DND-41 (cell line): ENCODE results near the gene MAPKAPK2.
A peak's percentile ranks its signal among the peaks of the same experiment; 100 is the strongest.

Source experiments
- ATAC-seq: fragments of 200-7000 bp; cut with Tn5 transposase; 3 replicates; pipeline ENCODE4 v1.9.1; 2021; ENCODE audit warnings: low read depth; ENCODE audit not compliant: insufficient read depth
- DNase-seq: peaks from one replicate; pipeline ENCODE4 v3.0.0-alpha.2; 2020
- H2AFZ ChIP-seq: 2 replicates; pipeline ENCODE4 v1.6.0; 2012; ENCODE audit warnings: low read depth, low read length
- H3K27ac ChIP-seq: 2 replicates; pipeline ENCODE4 v1.5.1; 2012; ENCODE audit warnings: low read length, inconsistent platforms
- H3K27me3 ChIP-seq: fragments of 200-600 bp; sonication (generic); 2 replicates; pipeline ENCODE4 v1.6.0; 2012; ENCODE audit warnings: low read length, mild to moderate bottlenecking, inconsistent platforms; ENCODE audit not compliant: insufficient read depth, poor library complexity
- H3K36me3 ChIP-seq: 2 replicates; pipeline ENCODE4 v1.5.1; 2012; ENCODE audit warnings: low read length, inconsistent platforms; ENCODE audit not compliant: insufficient read depth
- H3K4me1 ChIP-seq: 2 replicates; pipeline ENCODE4 v1.5.1; 2012; ENCODE audit warnings: mild to moderate bottlenecking, low read length; ENCODE audit not compliant: insufficient read depth
- H3K4me2 ChIP-seq: 2 replicates; pipeline ENCODE4 v1.6.0; 2012; ENCODE audit warnings: mild to moderate bottlenecking, moderate library complexity, low read length, inconsistent platforms; ENCODE audit not compliant: insufficient read depth
- H3K4me3 ChIP-seq, 2 experiments: fragments of 200-600 bp in 1 of 2; shearing (Covaris generic) in 1 of 2; 2 replicates each; pipeline ENCODE4 v1.5.1; 2012 to 2016; ENCODE audit warnings: inconsistent platforms in 2 of 2, low read length in 2 of 2, mild to moderate bottlenecking in 2 of 2, low read depth in 1 of 2, moderate library complexity in 1 of 2
- H3K79me2 ChIP-seq: 2 replicates; pipeline ENCODE4 v1.6.0; 2012; ENCODE audit warnings: low read length, inconsistent platforms; ENCODE audit not compliant: insufficient read depth
- H3K9ac ChIP-seq: 2 replicates; pipeline ENCODE4 v1.6.0; 2012; ENCODE audit warnings: low read depth, mild to moderate bottlenecking, inconsistent platforms, low read length, moderate library complexity
- H3K9me3 ChIP-seq: 2 replicates; pipeline ENCODE4 v1.5.1; 2012; ENCODE audit warnings: low read length, moderate library complexity, mild to moderate bottlenecking, inconsistent platforms; ENCODE audit not compliant: insufficient read depth, severe bottlenecking
- H4K20me1 ChIP-seq: 2 replicates; pipeline ENCODE4 v1.6.0; 2012; ENCODE audit warnings: low read length; ENCODE audit not compliant: insufficient read depth
- CTCF ChIP-seq: IDR thresholded peaks from 2 replicates; pipeline ENCODE4 v1.5.1; 2012; ENCODE audit warnings: borderline replicate concordance, low read length, moderate library complexity, mild to moderate bottlenecking; ENCODE audit not compliant: poor library complexity, severe bottlenecking; ENCODE audit errors: extremely low read depth
- EZH2 ChIP-seq: IDR thresholded peaks from 3 replicates; pipeline ENCODE4 v1.6.1; 2012; ENCODE audit warnings: borderline replicate concordance, low read depth, mild to moderate bottlenecking, moderate library complexity, low read length, inconsistent platforms; ENCODE audit not compliant: severe bottlenecking

MAPKAPK2 gene

GRCh38 chr1:206685334-206685768, 646 bp downstream of the MAPKAPK2 start:
- Histone ChIP-seq H3K79me2 (peaks cover 43% of the 10 kb centered on the region), H3K36me3 (no peaks in the 10 kb centered on the region), H3K27ac (peak overlapping the region; percentile 59; the same call in 1 of the 2 replicates), H3K27me3 (peaks cover 39% of the 10 kb centered on the region), H3K9me3 (no peaks in the 10 kb centered on the region), H2AFZ (peak overlapping the region; percentile 75), H3K4me3 (peak overlapping the region; percentile 87; a peak in 3 of 4 replicates), H4K20me1 (peaks cover 36% of the 10 kb centered on the region), H3K9ac (peak overlapping the region; percentile 70), H3K4me1 (peaks cover 28% of the 10 kb centered on the region), H3K4me2 (peak overlapping the region; percentile 89)
- TF ChIP-seq EZH2 (no peak), CTCF (no peak)
- DNase-seq (peak; percentile 35), ATAC-seq (peak; percentile 46)

GRCh38 chr1:206685769-206686477, 1.2 kb downstream of the MAPKAPK2 start:
- Histone ChIP-seq H3K27ac (peak overlapping the region; percentile 59; the same call in 1 of the 2 replicates), H3K9me3 (no peaks in the 10 kb centered on the region), H3K79me2 (peaks cover 48% of the 10 kb centered on the region), H4K20me1 (peaks cover 42% of the 10 kb centered on the region), H3K9ac (peak overlapping the region; percentile 70), H3K4me2 (peak overlapping the region; percentile 89), H3K27me3 (peaks cover 39% of the 10 kb centered on the region), H3K4me3 (peak overlapping the region; percentile 87), H2AFZ (peak overlapping the region; percentile 75), H3K36me3 (no peaks in the 10 kb centered on the region), H3K4me1 (peaks cover 28% of the 10 kb centered on the region)
- ATAC-seq (peak; percentile 66), DNase-seq (peak; percentile 39)
- TF ChIP-seq EZH2 (peak; percentile 90), CTCF (no peak)

GRCh38 chr1:206686478-206687249, 2.0 kb downstream of the MAPKAPK2 start:
- no peaks in the 10 kb centered on the region for H3K36me3 ChIP-seq
- no peaks in the 10 kb centered on the region for H3K9me3 ChIP-seq
- H3K27me3 ChIP-seq = peaks cover 34% of the 10 kb centered on the region
- H3K27ac ChIP-seq = peak overlapping the region; percentile 11; the same call in 1 of the 2 replicates
- peak overlapping the region; percentile 87; a peak in 3 of 4 replicates for H3K4me3 ChIP-seq
- peaks cover 53% of the 10 kb centered on the region for H3K79me2 ChIP-seq
- H3K4me2 ChIP-seq = peak overlapping the region; percentile 89
- DNase-seq (no peak), ATAC-seq (peak; percentile 4; the same call in 1 of the 3 replicates)
- H3K9ac ChIP-seq = peak overlapping the region; percentile 70
- peaks cover 48% of the 10 kb centered on the region for H4K20me1 ChIP-seq
- TF ChIP-seq CTCF = no peak
- no peak for TF ChIP-seq EZH2
- H3K4me1 ChIP-seq = peaks cover 28% of the 10 kb centered on the region
- H2AFZ ChIP-seq = peak overlapping the region; percentile 25; the same call in 1 of the 2 replicates
